OCI-LY7 (cell line): ENCODE results near the gene IRF2BP1. TPM values are rescaled to one million over a fixed set of nuclear protein-coding genes. Genes with fewer than 3 reads are reported as not detected.
"Not testable (repeated sequence)": the region's sequence is repeated elsewhere in the genome, so short reads cannot be mapped to it uniquely, and the experiment has no call there.

Source experiments
- BruUV-seq: library from RNA; stranded (reverse); fragments of 400-500 nt; replicated peaks from 2 replicates; lab custom pipeline; 2021; lab: Mats Ljungman, UMichigan
- CTCF ChIA-PET: fragments of 300-600 bp; sonication (Branson Sonifier 250); formaldehyde crosslinking; loops from one replicate; lab custom pipeline; 2022; ENCODE audit warnings: antibody characterized with exemption; ENCODE audit not compliant: unreplicated experiment; lab: Charles Lee
- POLR2A ChIA-PET: fragments of 300-600 bp; sonication (Branson Sonifier 250); formaldehyde crosslinking; loops from one replicate; lab custom pipeline; 2022; ENCODE audit warnings: antibody characterized with exemption; lab: Charles Lee
- DNase-seq: peaks from one replicate; pipeline ENCODE4 v3.0.0-alpha.2; 2015; ENCODE audit warnings: low spot score
- H2AFZ ChIP-seq: fragments of 200-600 bp; sonication (generic), shearing (Covaris generic); 2 replicates; pipeline ENCODE4 v1.6.1; 2014; ENCODE audit warnings: mild to moderate bottlenecking, antibody characterized with exemption, low read length, moderate library complexity
- H3K27ac ChIP-seq: fragments of 200-600 bp; sonication (generic); 2 replicates; pipeline ENCODE4 v1.5.1; 2014; ENCODE audit warnings: mixed run types, low read depth, mild to moderate bottlenecking, moderate library complexity, low read length, inconsistent platforms; ENCODE audit not compliant: poor library complexity, severe bottlenecking
- H3K36me3 ChIP-seq: fragments of 200-600 bp; sonication (generic); 2 replicates; pipeline ENCODE4 v1.6.1; 2014; ENCODE audit warnings: mild to moderate bottlenecking, antibody characterized with exemption, low read length, moderate library complexity, mixed read lengths; ENCODE audit not compliant: insufficient read depth
- H3K4me1 ChIP-seq: fragments of 200-600 bp; sonication (generic); 2 replicates; pipeline ENCODE4 v1.5.1; 2014; ENCODE audit warnings: mild to moderate bottlenecking, low read length; ENCODE audit not compliant: insufficient read depth, poor library complexity, severe bottlenecking
- H3K4me2 ChIP-seq: fragments of 200-600 bp; sonication (generic); 2 replicates; pipeline ENCODE4 v1.6.1; 2014; ENCODE audit warnings: mild to moderate bottlenecking, low read length
- H3K4me3 ChIP-seq: fragments of 200-600 bp; sonication (generic); 2 replicates; pipeline ENCODE4 v1.5.1; 2014; ENCODE audit warnings: mild to moderate bottlenecking, low read depth, low read length; ENCODE audit not compliant: poor library complexity, severe bottlenecking
- H3K79me2 ChIP-seq: fragments of 200-600 bp; sonication (generic); 2 replicates; pipeline ENCODE4 v1.6.1; 2016; ENCODE audit warnings: low read depth, mild to moderate bottlenecking, low read length, moderate library complexity, mixed read lengths; ENCODE audit not compliant: insufficient read depth
- H3K9me2 ChIP-seq: fragments of 200-600 bp; sonication (generic); 2 replicates; pipeline ENCODE4 v1.6.1; 2016; ENCODE audit warnings: mild to moderate bottlenecking, low read length, mixed read lengths; ENCODE audit not compliant: insufficient read depth
- H3K9me3 ChIP-seq: fragments of 200-600 bp; sonication (generic); 2 replicates; pipeline ENCODE4 v1.6.1; 2014; ENCODE audit warnings: mild to moderate bottlenecking, mixed run types, low read length, mixed read lengths
- H4K20me1 ChIP-seq: fragments of 200-600 bp; sonication (generic); 2 replicates; pipeline ENCODE4 v1.6.1; 2014; ENCODE audit warnings: mild to moderate bottlenecking, antibody characterized with exemption, low read length, moderate library complexity, mixed read lengths; ENCODE audit not compliant: insufficient read depth
- CTCF ChIP-seq: fragments of 200-600 bp; sonication (generic); conservative IDR thresholded peaks from 2 replicates; pipeline ENCODE4 v1.5.1; 2014; ENCODE audit warnings: mild to moderate bottlenecking, antibody characterized with exemption, low read length, moderate library complexity, mixed read lengths
- EZH2phosphoT487 ChIP-seq: fragments of 200-600 bp; sonication (generic); IDR thresholded peaks from 2 replicates; pipeline ENCODE4 v1.6.1; 2018; ENCODE audit warnings: low read depth, borderline replicate concordance, mild to moderate bottlenecking, mixed run types, antibody characterized with exemption, low read length, moderate library complexity, mixed read lengths
- intact Hi-C: fragments of 100-400 bp; cut with micrococcal nuclease; formaldehyde crosslinking; loops from one replicate; pipeline ENCODE4 v1.10.0; 2022; ENCODE audit not compliant: unreplicated experiment
- total RNA-seq, 2 experiments: library from RNA; depleted of rRNA in 1 of 2; stranded (reverse); fragments of >200 nt in 1 of 2; shearing (Covaris generic) in 1 of 2; gene quantifications; 2 replicates each; pipeline ENCODE4 v1.2.3, GENCODE V29; 2014 to 2022

Gene IRF2BP1
- total RNA-seq, 2 experiments from 2014 or later: 25.4 to 53.5 TPM

GRCh38 chr19:45870798-45871197 is 15.1 kb downstream of the IRF2BP1 start:
- no peak for DNase-seq
- no peaks in the 10 kb centered on the region for H3K9me3 ChIP-seq
- no peaks in the 10 kb centered on the region for H3K79me2 ChIP-seq
- intact Hi-C loops: no loop called here
- H4K20me1 ChIP-seq: no peaks in the 10 kb centered on the region
- H3K4me3 ChIP-seq: no peak overlapping the region
- no peak overlapping the region for H2AFZ ChIP-seq
- POLR2A ChIA-PET: no interaction called here
- CTCF ChIA-PET: no interaction called here
- H3K27ac ChIP-seq: no peak overlapping the region
- no peaks in the 10 kb centered on the region for H3K4me1 ChIP-seq
- TF ChIP-seq CTCF (no peak), EZH2phosphoT487 (no peak)
- H3K4me2 ChIP-seq: no peak overlapping the region
- no peaks in the 10 kb centered on the region for H3K9me2 ChIP-seq
- no TSS peak for BruUV-seq
- no peaks in the 10 kb centered on the region for H3K36me3 ChIP-seq

- H3K36me3 ChIP-seq, H3K79me2 ChIP-seq, DNase-seq, intact Hi-C loops, H3K4me3 ChIP-seq, H3K9me2 ChIP-seq, H3K4me1 ChIP-seq, BruUV-seq, H4K20me1 ChIP-seq, H3K4me2 ChIP-seq, H3K27ac ChIP-seq, H2AFZ ChIP-seq, H3K9me3 ChIP-seq: not testable (repeated sequence)
- ChIA-PET POLR2A (interaction anchor here (0.7 kb wide), 1 partner anchor 15 kb away, joined by 3 read pairs; no protein-coding TSS in a partner anchor), CTCF (interaction anchor here (0.6 kb wide), 1 partner anchor 28 kb away, joined by 3 read pairs; no protein-coding TSS in a partner anchor)
Measured at GRCh38 chr19:45867241-45867640, 18.7 kb downstream of the IRF2BP1 start.

GRCh38 chr19:45866400-45867176 is 19.4 kb downstream of the IRF2BP1 start:
- Histone ChIP-seq H3K9me2 (no peaks in the 10 kb centered on the region), H3K4me1 (peaks cover 9% of the 10 kb centered on the region), H3K79me2 (peaks cover 8% of the 10 kb centered on the region), H4K20me1 (no peaks in the 10 kb centered on the region), H2AFZ (no peak overlapping the region), H3K27ac (no peak overlapping the region), H3K4me3 (no peak overlapping the region), H3K36me3 (no peaks in the 10 kb centered on the region), H3K4me2 (no peak overlapping the region), H3K9me3 (no peaks in the 10 kb centered on the region)
- DNase-seq: no peak
- no TSS peak for BruUV-seq
- intact Hi-C loops: no loop called here
- POLR2A ChIA-PET: no interaction called here
- CTCF ChIA-PET: no interaction called here
- TF ChIP-seq CTCF (no peak), EZH2phosphoT487 (no peak)
